K562 treated with DMSO at 1 percent for 4 hours (cell line): ENCODE results near the gene CD164L2. TPM values are rescaled to one million over a fixed set of nuclear protein-coding genes. Genes with fewer than 3 reads are reported as not detected.

Experiments
- total RNA-seq: library from RNA; unstranded; fragments of 300-600 nt; gene quantifications from 2 replicates; pipeline ENCODE4 v1.2.3, GENCODE V29; 2022; ENCODE audit not compliant: insufficient read depth

CD164L2 gene
- 1.8 TPM in 1 of 2 replicates, not detected in the other for total RNA-seq

DNA sequence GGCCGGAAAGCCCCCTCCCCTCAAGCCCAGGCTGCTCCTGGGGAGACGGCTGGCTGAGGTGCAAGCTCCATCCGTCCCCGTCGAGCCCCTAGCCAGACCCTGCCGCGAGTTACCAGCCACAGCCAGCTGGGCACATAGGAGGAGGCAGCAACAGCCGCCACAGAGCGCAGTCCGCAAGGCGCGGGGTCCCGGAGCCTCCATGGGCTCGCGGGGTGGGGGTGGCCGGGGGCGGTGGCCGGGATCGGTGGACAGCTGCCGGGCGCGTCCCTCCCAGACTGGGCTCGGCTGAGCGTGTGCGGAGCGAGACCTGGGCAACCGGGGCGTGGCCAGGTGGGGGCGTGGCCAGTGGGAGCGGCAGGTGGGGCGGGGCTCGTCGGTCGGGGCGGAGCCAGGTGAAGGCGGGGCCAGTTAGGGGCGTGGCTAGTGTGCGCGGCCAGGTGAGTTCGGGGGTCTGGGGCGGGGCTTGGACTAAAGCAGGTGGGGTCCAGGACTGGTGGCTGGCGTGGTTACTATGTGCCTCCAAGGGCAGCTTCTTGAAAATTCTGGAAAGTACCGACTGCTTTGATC, at the start of gene CD164L2:
Gene CD164L2 (minus strand): TSS at position 295 of the 567 bp plus-strand sequence. CDS start 94 bp downstream, at position 201.

DNA sequence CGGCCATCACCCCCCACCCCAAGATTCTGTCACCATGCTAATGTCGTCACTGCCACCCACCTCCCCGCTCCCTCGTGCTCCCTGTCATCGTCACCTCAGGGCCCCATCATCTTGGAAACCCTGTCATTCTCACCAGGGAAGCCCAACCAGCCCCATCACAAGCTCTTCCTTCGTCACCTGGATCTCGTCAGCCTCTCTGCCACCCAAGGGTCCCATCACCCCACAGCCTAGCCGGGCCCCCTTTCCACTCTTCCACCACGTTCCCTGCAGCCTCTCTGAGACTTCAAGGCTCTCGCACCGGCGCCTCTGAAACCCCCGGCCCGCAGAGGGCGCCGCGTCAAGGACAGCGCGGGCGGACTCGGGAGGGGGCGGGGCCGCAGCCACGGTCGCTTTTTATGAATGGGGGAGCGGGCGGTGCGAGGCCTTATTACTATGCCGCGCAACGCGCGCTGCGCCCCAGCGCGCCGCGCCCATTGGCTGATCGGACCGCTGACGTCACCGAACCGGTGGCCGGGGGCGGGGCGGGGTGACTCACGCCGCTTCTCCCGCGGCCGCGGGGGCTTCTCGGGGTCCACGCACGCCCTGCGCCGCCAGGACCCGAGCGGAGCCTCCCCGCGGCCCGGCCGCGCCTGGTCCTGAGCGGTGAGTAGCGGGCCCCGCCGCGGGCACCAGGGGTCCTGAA, 9.1 kb upstream of the CD164L2 start, which contains the start of gene GPR3:
Gene GPR3 (plus strand): TSS at position 527 of the 682 bp plus-strand sequence. CDS start 1,177 bp downstream, outside the sequence.

DNA sequence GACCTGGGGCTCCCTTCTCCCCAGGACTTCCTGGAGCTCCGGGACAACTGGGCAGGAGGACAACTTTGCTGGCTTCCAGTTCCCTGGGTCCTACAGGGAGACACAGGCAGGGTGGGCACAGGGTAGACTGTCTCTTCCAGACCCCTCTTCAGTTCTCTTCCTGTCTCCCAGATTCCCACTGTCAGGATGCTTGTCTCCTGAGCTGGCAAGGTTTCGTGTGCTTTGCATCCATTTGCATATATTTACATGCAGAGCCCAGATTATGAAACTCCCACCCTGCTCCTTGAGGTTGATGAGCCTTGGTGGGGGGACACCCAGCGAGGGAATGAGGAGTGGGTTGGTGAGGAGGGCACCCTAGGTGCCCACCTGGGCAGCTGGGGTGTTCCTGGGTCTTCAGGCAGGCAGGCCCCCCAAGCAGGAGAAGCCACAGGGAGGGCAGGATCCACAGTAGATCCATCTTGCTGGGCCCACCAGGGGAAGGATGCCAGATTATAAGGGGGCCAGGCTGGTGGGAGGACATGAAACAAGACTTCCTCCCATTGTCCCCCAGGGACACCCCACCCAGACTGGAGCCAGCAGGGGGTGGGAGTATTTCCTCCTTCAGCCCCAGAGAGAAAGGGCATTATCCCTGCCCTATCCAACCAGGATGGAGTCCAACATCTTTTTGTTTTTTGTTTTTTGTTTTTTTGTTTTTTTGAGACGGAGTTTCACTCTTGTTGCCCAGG, 8.6 kb downstream of the CD164L2 start, which contains the start of gene FCN3:
Gene FCN3 (minus strand): TSS at position 463 of the 725 bp plus-strand sequence. CDS start 6 bp downstream, at position 457.

DNA sequence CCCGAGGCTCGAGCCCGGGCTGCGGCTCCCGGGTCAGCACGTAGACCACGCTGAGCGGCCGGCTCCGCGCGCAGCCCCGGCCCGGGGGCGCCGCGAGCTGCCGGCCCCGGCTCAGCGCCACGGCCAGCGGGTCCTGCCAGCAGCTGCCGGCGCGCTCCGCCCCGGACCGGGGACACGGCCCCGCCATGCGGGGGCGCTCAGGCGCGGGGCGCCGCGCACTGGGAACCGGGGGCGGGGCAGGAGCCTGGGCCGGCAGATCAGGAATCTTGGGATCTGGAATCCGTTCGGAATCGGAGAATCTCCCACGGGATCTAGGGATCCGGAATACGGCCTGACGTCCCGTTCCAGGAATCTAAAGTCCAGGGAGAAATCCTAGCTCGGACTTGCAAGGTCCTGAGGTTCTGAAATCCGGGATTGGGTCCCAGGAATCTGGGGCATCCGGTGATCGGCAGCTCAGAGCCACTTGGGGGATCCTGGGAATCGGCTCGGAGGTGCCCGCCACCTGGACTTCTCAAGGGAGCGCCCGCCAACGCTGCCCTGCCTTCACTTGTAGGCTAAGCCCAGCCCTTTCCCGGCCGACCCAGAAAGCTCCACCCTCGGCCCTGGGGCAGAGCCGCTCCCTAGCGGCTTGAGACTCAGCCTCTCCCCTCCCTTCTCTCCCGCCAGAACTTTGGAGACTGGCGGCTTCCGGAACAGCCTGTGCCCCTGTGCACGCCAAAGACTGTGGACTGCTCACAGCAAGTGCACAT, 16.5 kb downstream of the CD164L2 start, which contains the start of gene MAP3K6:
Gene MAP3K6 (minus strand): TSS at position 551 of the 749 bp plus-strand sequence. CDS start 364 bp downstream, at position 187.

DNA sequence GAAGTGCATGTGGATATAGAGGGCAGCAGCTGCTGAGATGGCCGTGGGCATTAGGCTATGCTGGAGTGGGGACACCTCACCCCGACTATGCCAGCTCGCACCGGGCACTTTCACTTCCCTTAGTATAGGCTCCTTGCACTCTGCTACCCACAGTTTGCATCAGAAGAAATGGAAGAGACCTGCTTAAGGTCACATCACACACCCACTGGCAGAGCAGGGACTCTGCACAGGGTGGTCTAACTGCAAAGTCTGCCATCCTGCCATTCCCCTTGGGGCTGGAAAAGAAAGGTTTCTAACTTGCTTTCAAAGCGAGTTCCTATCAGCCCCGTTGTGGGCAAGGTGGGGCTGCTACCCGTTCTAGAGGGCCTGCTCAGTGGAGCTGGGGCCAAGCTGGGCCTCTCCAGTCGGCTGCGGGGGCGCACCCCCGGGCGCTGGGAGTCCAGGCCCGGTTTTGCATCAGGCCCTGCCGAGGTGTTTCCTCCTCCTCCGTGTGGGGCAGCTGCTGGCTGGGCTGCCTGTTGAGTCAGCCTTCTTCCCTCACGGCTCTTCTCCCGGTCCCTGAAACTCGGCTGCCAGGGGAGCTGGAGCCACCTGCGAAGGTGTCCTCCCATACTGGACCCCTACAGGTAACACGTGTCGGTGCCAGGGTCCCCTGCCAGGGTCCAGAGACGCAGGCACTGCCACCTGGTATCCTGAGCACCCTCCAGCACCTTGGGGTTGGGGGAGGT, 41.4 kb downstream of the CD164L2 start, which contains the start of gene SYTL1:
Gene SYTL1 (plus strand): TSS at position 498 of the 728 bp plus-strand sequence. CDS start 3,313 bp downstream, outside the sequence.

Other genes starting within 250 kb of the CD164L2 start
- gene SLC9A1, start 228.2 kb downstream of the CD164L2 start, total RNA-seq, result 17.8 and 23.8 TPM in 2 replicates
- gene WDTC1, start 148.7 kb downstream of the CD164L2 start, total RNA-seq, result 48.0 and 48.9 TPM in 2 replicates
- 47.9 and 49.4 TPM in 2 replicates for gene TMEM222, start 61.2 kb downstream of the CD164L2 start, total RNA-seq
- gene SYTL1, start 41.3 kb downstream of the CD164L2 start, total RNA-seq, result 12.8 and 17.6 TPM in 2 replicates
- 9.3 and 11.0 TPM in 2 replicates for gene MAP3K6, start 16.4 kb downstream of the CD164L2 start, total RNA-seq
- not detected in 2 replicates for gene FCN3, start 8.5 kb downstream of the CD164L2 start, total RNA-seq
- gene GPR3, start 9.3 kb upstream of the CD164L2 start, total RNA-seq, result 5.5 and 6.0 TPM in 2 replicates
- gene WASF2, start 106.8 kb upstream of the CD164L2 start, total RNA-seq, result 69.5 and 73.6 TPM in 2 replicates
- gene AHDC1, start 220.8 kb upstream of the CD164L2 start, total RNA-seq, result 14.2 and 23.9 TPM in 2 replicates